Suppressor macrophage (primary cell): Measurements from ENCODE around the gene XK.

Experiments
- DNase-seq, 4 experiments: peaks; one replicate each; pipeline ENCODE4 v3.0.0-alpha.2; 2020 to 2022

XK gene

GRCh38 chrX:37679230-37679629, 6.4 kb upstream of the XK start:
- no peak for DNase-seq

GRCh38 chrX:37679888-37680287, 5.7 kb upstream of the XK start:
- DNase-seq = no peak

GRCh38 chrX:37684426-37684825, 1.2 kb upstream of the XK start:
- peak in 1 of 4 experiments; percentile 0 for DNase-seq

- peak in 3 of 4 experiments; percentile 0 to 6 (median 5) for DNase-seq
Observed at GRCh38 chrX:37684973-37685372, 618 bp upstream of the XK start.

GRCh38 chrX:37686369-37686995, 891 bp downstream of the XK start:
- no peak for DNase-seq

- DNase-seq = no peak
Observed at GRCh38 chrX:37686996-37687395, 1.4 kb downstream of the XK start.

- no peak for DNase-seq
Observed at GRCh38 chrX:37690119-37690518, 4.5 kb downstream of the XK start.

GRCh38 chrX:37692918-37693317, 7.3 kb downstream of the XK start:
- DNase-seq = no peak

- DNase-seq = no peak
Observed at GRCh38 chrX:37697169-37697760, 11.7 kb downstream of the XK start.

GRCh38 chrX:37701588-37701987, 16.0 kb downstream of the XK start:
- no peak for DNase-seq

GRCh38 chrX:37711991-37712390, 26.4 kb downstream of the XK start:
- DNase-seq = no peak

GRCh38 chrX:37712458-37712857, 26.9 kb downstream of the XK start:
- DNase-seq = no peak

GRCh38 chrX:37714479-37714878, 28.9 kb downstream of the XK start:
- no peak for DNase-seq

- no peak for DNase-seq
Observed at GRCh38 chrX:37716602-37717001, 31.0 kb downstream of the XK start.

- DNase-seq = no peak
Observed at GRCh38 chrX:37717708-37718107, 32.1 kb downstream of the XK start.

- DNase-seq = no peak
Observed at GRCh38 chrX:37722595-37722994, 37.0 kb downstream of the XK start.

GRCh38 chrX:37726346-37726745, 40.8 kb downstream of the XK start:
- DNase-seq = no peak

- peak; percentile 75 to 87 (median 85) for DNase-seq
Observed at GRCh38 chrX:37745354-37745753, 59.8 kb downstream of the XK start.

GRCh38 chrX:37745835-37746217, 60.2 kb downstream of the XK start:
- peak; percentile 50 to 72 (median 66) for DNase-seq

- DNase-seq = peak; percentile 53 to 88 (median 78)
Observed at GRCh38 chrX:37746218-37746941, 60.8 kb downstream of the XK start.

GRCh38 chrX:37746951-37747350, 61.4 kb downstream of the XK start:
- DNase-seq = no peak

GRCh38 chrX:37752281-37752680, 66.7 kb downstream of the XK start:
- no peak for DNase-seq

- DNase-seq = peak in 3 of 4 experiments; percentile 17 to 49 (median 47)
Observed at GRCh38 chrX:37752936-37753335, 67.3 kb downstream of the XK start.

GRCh38 chrX:37753384-37753783, 67.8 kb downstream of the XK start:
- DNase-seq = peak in 3 of 4 experiments; percentile 13 to 42 (median 40)
